GM21529 (cell line): ENCODE results near the gene HPD.
"Not testable (repeated sequence)": the region's sequence is repeated elsewhere in the genome, so short reads cannot be mapped to it uniquely, and the experiment has no call there.

Experiments
- ATAC-seq: cut with Tn5 transposase; IDR thresholded peaks from one replicate; pipeline ENCODE4 v1.9.1; 2021; ENCODE audit not compliant: unreplicated experiment

HPD gene

GRCh38 chr12:121858662-121859572 is at the start of gene HPD:
Gene HPD, minus strand, starts transcription at chr12:121858859. Its CDS starts 36 bp downstream, at chr12:121858823.
- no peak for ATAC-seq

DNA sequence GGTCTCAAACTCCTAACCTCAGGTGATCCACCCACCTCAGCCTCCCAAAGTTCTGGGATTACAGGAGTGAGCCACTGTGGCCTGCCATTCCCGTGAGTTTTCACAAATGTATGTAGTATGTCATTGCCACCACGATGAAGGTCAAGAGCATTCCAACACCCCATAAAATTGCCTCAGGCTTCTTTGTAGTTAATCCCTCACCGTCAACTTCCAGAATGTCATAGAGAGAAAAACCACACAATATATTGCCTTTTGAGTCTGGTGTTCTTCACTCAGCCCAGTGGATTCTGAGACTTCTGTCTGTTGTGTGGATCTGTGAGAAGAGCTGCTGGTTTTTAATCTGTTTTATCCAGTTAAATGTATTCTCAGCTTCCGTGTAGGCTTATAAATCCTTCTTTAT is 47.1 kb upstream of the HPD start:
- ATAC-seq, result no peak

DNA sequence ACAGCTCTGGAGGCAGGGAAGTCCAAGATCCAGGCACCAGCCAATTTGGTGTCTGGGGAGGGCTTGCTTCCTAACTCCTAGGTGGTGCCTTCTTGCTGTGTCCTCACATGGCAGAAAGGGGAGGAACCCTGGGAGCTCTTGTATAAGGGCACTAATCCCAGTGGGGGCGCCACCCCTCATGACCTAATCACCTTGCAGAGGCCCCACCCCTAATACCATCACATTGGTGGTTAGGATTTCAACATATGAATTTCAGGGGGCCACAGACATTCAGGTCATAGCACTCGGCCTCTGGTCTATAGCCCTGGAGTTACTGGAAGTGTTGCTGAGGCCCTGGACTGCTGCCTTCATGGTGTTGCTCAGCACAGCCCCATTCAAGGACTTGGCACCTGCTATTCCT is 44.5 kb upstream of the HPD start:
- ATAC-seq, result no peak

- no peak for ATAC-seq
These were observed 40.9 kb upstream of the HPD start for GRCh38 chr12:121899590-121899989.

DNA sequence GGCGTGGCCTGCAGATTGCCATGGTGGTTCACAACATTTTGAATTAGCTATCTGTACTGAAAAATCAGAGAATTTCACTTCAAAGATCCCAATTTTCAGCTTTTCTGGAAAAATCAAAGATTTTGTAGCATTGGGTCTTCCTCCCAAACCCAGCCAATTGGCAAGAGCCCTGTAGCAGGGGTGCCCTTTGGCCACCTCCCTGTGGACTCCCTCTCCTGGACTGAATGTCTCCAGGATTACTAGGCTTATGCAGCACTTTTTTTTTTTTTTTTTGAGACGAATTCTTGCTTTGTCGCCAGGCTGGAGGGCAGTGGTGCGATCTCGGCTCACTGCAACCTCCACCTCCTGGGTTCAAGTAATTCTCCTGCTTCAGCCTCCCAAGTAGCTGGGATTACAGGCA is 39.6 kb upstream of the HPD start:
- no peak for ATAC-seq

DNA sequence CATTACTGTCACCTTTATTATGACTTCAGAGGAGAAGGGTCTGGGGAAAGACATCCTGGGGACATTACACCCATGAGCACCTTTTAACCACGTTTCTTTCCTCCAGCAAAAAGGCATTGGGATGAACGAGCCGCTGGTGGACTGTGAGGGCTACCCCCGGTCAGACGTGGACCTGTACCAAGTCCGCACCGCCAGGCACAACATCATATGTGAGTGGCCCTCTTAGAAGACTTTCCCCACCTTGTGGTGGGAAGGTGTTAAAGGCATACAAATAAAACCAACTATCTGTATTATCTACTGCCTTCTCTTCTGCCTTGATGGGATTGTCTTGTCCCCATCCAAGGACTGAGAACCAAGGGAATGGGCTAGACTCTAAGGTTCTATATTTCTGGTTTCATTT is 36.0 kb upstream of the HPD start:
- no peak for ATAC-seq

DNA sequence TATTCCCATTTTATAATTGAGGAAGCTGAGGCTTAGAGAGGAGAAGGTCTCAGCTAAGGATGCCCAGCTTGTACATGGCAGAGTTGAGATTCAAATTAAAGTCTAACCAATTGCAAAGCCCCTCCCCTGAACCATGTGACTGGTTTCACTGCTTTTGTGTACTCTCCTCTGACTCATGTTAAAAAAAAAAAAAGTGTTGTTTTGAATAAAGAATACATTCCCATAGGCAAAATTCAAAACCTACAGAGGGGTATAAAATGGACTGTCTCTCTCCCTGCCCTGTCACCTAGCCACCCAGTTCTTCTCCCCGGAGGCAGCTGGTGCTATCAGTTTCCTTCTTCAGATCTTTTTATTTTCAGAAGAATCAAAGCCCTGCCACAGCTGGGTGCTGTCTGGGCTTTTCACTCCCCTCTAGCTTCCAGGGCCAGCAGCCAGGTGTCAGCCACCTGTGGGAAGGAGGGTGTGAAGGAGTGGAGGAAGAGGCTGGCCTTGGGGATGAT is 35.4 kb upstream of the HPD start:
- ATAC-seq, result no peak

DNA sequence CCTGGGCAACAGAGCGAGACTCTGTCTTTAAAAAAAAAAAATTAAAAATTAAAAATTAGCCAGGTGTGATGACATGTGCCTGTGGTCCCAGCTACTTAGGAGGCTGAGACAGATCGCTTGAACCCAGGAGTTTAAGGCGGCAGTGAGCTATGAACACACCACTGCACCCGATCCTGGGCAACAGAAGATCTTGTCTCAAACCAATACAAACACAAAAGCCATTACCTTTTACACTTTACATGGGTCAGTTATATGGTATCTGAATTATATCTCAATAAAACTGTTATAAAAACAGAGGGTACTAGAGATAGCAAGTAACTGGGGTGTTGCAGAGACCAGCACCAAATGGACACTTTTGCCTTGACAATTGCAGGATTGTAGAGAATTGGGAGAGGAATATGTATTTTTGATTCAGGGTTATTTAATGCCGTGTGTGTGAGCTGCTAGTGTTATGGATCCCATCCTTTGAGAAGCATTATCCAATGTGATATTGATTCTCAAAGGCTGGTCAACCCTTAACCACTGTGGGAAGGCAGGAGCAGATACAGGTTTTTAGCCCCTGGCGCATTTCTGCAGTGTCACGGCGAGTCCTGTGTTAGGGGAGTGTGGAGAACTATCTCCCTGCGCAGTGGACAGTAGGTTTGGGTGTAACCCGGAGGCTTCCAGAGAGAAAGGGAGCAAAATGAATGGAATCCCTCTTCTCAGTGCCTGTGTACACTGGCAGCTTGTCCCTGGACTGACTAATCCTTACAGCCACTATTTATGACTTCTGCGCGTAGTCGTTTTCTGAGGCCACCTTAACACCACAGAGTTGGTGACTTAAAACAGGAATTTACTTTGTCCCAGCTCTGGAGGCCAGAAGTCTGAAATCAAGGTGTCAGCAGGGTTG is 34.3 kb upstream of the HPD start:
- no peak for ATAC-seq

DNA sequence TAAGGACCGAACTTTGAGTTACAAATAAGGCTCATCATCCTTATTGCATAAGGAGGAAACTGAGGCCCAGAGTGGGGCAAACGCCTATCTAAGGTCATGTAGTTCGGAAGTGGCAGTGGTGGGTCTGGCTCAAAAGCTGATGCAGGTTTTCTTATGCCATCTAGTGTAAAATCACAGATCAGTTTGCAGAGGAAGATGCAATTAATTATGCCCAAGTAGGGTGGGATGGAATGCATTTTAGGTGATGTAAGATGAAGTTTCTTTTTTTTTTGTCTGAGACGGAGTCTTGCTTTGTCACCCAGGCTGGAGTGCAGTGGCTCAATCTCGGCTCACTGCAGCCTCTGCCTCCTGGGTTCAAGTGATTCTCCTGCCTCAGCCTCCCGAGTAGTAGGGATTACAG is 31.0 kb upstream of the HPD start:
- not testable (repeated sequence) for ATAC-seq

- ATAC-seq, result no peak
These were observed 30.6 kb upstream of the HPD start for GRCh38 chr12:121889274-121889624.

- peak; percentile 91 for ATAC-seq
These were observed 30.0 kb upstream of the HPD start, which contains the start of gene PSMD9 for GRCh38 chr12:121888478-121889273. Gene PSMD9, plus strand, starts transcription at chr12:121888790. Its CDS starts 67 bp downstream, at chr12:121888857.

GRCh38 chr12:121888083-121888477 is 29.4 kb upstream of the HPD start:
- no peak for ATAC-seq

GRCh38 chr12:121885129-121885528 is 26.5 kb upstream of the HPD start:
- ATAC-seq, result not testable (repeated sequence)

- no peak for ATAC-seq
These were observed 24.6 kb upstream of the HPD start for GRCh38 chr12:121883315-121883660.

DNA sequence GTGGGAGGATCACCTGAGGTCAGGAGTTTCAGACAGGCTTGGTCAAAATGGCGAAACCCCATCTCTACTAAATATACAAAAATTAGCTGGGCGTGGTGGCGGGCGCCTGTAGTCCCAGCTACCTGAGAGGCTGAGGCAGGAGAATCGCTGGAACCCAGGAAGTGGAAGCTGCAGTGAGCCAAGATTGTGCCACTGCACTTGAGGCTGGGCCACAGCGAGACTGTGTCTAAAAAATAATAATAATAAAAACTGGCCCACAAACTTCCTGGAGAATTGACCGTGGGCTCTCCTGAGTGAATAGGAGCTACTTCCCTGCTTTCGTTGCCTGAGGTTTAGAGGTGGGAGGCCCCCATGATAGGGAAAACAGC is 17.4 kb upstream of the HPD start:
- ATAC-seq, result not testable (repeated sequence)

GRCh38 chr12:121875582-121875981 is 16.9 kb upstream of the HPD start:
- ATAC-seq, result no peak

DNA sequence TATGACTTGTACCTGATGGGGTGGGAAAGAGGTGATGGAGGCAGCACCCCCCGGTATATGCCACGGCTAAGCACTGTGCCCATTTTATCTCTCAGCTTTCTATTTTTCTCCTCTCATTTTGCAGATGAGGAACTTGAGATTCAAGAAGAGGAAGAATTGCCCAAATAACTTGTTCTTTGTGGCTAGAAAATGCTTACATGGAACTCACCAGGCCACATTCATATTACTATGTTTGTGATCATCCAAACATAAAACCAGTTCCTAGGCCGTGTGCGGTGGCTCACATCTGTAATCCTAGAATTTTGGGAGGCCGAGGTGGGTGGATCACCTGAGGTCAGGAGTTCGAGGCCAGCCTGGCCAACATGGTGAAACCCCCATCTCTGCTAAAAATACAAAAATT is 15.4 kb upstream of the HPD start:
- ATAC-seq, result no peak

DNA sequence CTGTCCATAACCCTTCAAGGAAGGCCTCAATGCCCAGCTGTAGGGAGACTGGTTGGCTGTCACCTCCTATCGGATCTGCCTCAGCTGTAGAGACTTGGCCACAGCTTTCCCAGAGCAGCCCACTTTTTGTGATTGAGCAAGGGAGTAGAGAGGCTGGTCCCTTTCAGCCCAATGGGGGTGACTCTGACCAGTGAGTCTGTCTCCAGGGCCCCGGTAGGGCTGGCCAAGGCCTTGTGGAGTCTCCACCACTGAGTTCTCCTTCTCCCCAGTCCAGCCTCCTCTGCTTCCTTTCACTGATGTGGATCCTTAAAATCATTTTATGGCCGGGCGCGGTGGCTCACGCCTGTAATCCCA is 14.5 kb upstream of the HPD start:
- no peak for ATAC-seq

DNA sequence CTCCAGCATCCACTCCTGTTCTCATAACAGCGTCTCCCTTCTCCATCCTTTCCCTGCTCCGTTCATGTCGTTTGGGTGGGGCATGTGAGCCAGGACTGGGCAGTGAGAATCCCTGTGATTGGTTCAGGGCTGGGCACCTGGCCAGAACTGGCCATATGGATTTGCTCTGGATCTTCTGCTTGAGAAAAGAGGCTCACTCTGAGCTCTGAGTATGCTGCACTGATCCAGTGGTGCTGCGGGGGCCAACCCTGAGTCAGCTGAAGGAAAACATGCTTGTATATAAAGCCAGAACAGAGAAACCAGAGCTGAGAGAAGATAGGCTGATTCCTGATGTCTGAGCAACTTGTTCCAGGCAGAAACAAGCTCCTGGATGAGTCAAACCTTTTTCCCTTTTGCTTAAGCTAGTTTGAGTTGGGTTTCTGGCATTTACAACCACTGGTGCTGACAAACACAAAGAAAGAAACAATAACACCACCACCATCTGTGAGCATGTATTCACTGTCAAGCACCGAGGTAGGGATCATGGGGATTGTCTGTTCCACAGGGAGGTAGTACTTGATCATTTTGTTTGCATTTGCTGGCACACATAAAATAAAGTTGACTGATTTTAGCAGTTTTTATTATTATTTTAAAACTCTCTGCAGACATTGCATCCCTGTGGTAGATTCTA is 14.0 kb upstream of the HPD start:
- no peak for ATAC-seq

- no peak for ATAC-seq
These were observed 12.8 kb upstream of the HPD start for GRCh38 chr12:121871467-121871866.

DNA sequence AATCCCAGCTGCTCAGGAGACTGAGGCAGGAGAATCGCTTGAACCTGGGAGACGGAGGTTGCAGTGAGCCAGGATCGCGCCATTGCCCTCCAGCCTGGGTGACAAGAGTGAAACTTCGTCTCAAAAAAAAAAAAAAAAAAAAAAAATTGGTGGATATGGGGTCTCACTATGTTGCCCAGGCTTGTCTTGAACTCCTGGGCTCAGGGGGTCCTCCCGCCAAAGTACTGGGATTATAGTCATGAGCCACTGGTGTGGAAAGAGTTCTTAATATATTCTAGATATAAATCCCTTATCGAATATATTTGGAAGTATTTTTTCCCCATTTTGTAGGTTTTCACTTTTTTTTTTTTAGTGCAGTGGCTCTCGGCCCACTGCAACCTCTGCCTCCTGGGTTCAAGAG is 10.6 kb upstream of the HPD start:
- not testable (repeated sequence) for ATAC-seq
